H1 (cell line): ENCODE results near the gene HNF1B. TPM values are rescaled to one million over a fixed set of nuclear protein-coding genes. Genes with fewer than 3 reads are reported as not detected.

Source experiments
- NANOG ChIP-seq: IDR thresholded peaks from 2 replicates; pipeline ENCODE4 v1.6.1; 2011; ENCODE audit warnings: low read length, low read depth, mild to moderate bottlenecking, inconsistent platforms; ENCODE audit not compliant: insufficient read depth, poor library complexity, severe bottlenecking
- TAF7 ChIP-seq: optimal IDR thresholded peaks from 2 replicates; pipeline ENCODE3; 2011; ENCODE audit warnings: low read depth, mild to moderate bottlenecking, inconsistent platforms, low read length, moderate library complexity, borderline replicate concordance
- polyA plus RNA-seq, 7 experiments: library from polyadenylated mRNA; depleted of rRNA in 3 of 7; stranded (reverse) in 5 of 7; unstranded in 2 of 7; fragments of >200 nt in 5 of 7; fragments of 200-250 nt in 2 of 7; gene quantifications; 1 replicate in 5 of 7; 2 replicates in 1 of 7; 4 replicates in 1 of 7; pipeline versions ENCODE4 v1.2.1 to v1.2.3, GENCODE V29; 2011 to 2013; ENCODE audit warnings: missing spikeins in 2 of 7, mixed read lengths in 2 of 7
- total RNA-seq: library from RNA; stranded (reverse); fragmentation: NEBNext Ultra II Directional; extraction: Animal tissue kit (Norgen Biotek cat#: 25700); gene quantifications from 2 replicates; pipeline ENCODE4 v1.2.1, GENCODE V29; 2021

The HNF1B gene
- total and polyA plus RNA-seq, 2 of the 8 experiments (the other 6 are each of a cell fraction or from before 2014, with no cell fraction given): 0.13 to 0.30 TPM

DNA sequence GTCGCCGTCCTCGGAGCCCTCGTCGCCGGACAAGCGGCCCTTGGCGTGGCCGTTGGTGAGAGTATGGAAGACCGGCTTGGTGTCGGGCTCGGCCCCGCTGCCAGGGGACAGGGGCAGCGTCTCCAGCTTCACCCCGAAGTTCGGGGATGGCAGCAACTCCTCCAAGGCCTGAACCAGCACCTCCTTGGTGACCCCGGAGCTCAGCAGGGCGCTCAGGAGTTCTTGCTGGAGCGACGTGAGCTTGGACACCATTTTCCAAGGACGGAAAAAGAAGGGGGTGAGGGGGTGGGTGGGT, 279 bp downstream of the HNF1B start (continued):
- TF ChIP-seq NANOG (no peak), TAF7 (no peak)
